GM23338 (cell line): ENCODE data around the gene SUN5.

Source experiments
- CREB1 ChIP-seq: fragments of 250-450 bp; sonication (Bioruptor Pico); IDR thresholded peaks from 2 replicates; pipeline ENCODE4 v1.5.0; 2020; ENCODE audit warnings: low read depth, mild to moderate bottlenecking, moderate library complexity
- EZH2 ChIP-seq: fragments of 200-600 bp; sonication (generic); IDR thresholded peaks from one replicate; pipeline ENCODE4 v1.8.0; 2017; ENCODE audit warnings: antibody characterized with exemption, mild to moderate bottlenecking, low read depth; ENCODE audit not compliant: unreplicated experiment
- EZH2phosphoT487 ChIP-seq: fragments of 200-600 bp; sonication (generic); IDR thresholded peaks from one replicate; pipeline ENCODE4 v1.8.1; 2018; ENCODE audit warnings: antibody characterized with exemption; ENCODE audit not compliant: unreplicated experiment
- JUNB ChIP-seq: IDR thresholded peaks from one replicate; pipeline ENCODE4 v1.6.1; 2016; ENCODE audit warnings: antibody characterized with exemption; ENCODE audit not compliant: unreplicated experiment
- NANOG ChIP-seq: IDR thresholded peaks from 2 replicates; pipeline ENCODE4 v1.6.1; 2016; ENCODE audit warnings: antibody characterized with exemption, borderline replicate concordance
- POLR2AphosphoS5 ChIP-seq: IDR thresholded peaks from 2 replicates; pipeline ENCODE4 v1.6.1; 2016; ENCODE audit warnings: antibody characterized with exemption, low read depth
- TF ChIP-seq, protein P1 (sequence below), 2 experiments: fragments of 200-600 bp in 1 of 2; sonication (generic) in 1 of 2; conservative IDR thresholded peaks; 2 replicates each; pipeline versions ENCODE4 v1.5.1 to v1.6.1; 2016 to 2017; ENCODE audit warnings: antibody characterized with exemption in 2 of 2, low read depth in 2 of 2, mild to moderate bottlenecking in 2 of 2, moderate library complexity in 1 of 2

GRCh38 chr20:33028875-33029274 is 24.6 kb upstream of the SUN5 start:
- TF ChIP-seq, protein P1, sequence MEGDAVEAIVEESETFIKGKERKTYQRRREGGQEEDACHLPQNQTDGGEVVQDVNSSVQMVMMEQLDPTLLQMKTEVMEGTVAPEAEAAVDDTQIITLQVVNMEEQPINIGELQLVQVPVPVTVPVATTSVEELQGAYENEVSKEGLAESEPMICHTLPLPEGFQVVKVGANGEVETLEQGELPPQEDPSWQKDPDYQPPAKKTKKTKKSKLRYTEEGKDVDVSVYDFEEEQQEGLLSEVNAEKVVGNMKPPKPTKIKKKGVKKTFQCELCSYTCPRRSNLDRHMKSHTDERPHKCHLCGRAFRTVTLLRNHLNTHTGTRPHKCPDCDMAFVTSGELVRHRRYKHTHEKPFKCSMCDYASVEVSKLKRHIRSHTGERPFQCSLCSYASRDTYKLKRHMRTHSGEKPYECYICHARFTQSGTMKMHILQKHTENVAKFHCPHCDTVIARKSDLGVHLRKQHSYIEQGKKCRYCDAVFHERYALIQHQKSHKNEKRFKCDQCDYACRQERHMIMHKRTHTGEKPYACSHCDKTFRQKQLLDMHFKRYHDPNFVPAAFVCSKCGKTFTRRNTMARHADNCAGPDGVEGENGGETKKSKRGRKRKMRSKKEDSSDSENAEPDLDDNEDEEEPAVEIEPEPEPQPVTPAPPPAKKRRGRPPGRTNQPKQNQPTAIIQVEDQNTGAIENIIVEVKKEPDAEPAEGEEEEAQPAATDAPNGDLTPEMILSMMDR (conservative IDR thresholded peaks at IDR 0.05; ENCODE audit: low read depth in 2 of 2), result no peak
- TF ChIP-seq POLR2AphosphoS5 (no peak), EZH2phosphoT487 (no peak), EZH2 (no peak), CREB1 (CRISPR knock-in tag) (no peak), JUNB (no peak), NANOG (no peak)
